Measurements from ENCODE around the gene OR13C9.

- TF ChIP-seq RBM39 (optimal IDR thresholded peaks at IDR 0.05; ENCODE audit: low read depth, low read length) (no peak), ZNF133 (CRISPR knock-in tag; IDR thresholded peaks at IDR 0.05) (no peak), GABPB1 (CRISPR knock-in tag; IDR thresholded peaks at IDR 0.05) (no peak), TBP (optimal IDR thresholded peaks at IDR 0.05; ENCODE audit: low read depth, low read length) (no peak), BRF1 (IDR thresholded peaks at IDR 0.05; ENCODE audit: borderline replicate concordance, extremely low read depth, insufficient read length) (no peak), NFYB (IDR thresholded peaks at IDR 0.05; ENCODE audit: extremely low read depth, insufficient read length) (no peak), ZNF76 (CRISPR knock-in tag; IDR thresholded peaks at IDR 0.05; ENCODE audit: borderline replicate concordance) (no peak), ZBTB5 (IDR thresholded peaks at IDR 0.05) (no peak)
Measured at GRCh38 chr9:104577263-104577662, 40.7 kb downstream of the OR13C9 start.
